Liver (tissue), 3 donors: ENCODE measurements around the gene HCLS1.
"Not testable (repeated sequence)": the region's sequence is repeated elsewhere in the genome, so short reads cannot be mapped to it uniquely, and the experiment has no call there.

Source experiments
- CTCF ChIP-seq: fragments of 150-350 bp; IDR thresholded peaks from 2 replicates; pipeline ENCODE4 v1.5.1; 2017; ENCODE audit warnings: improper control_type of control experiment, low read depth, low read length; ENCODE audit not compliant: missing input control
- EGR1 ChIP-seq, 2 donors: IDR thresholded peaks; 2 replicates each; pipeline ENCODE4 v1.6.1; 2016 to 2018; ENCODE audit warnings: antibody characterized with exemption in 2 of 2, low read depth in 2 of 2
- GABPA ChIP-seq, 2 donors: IDR thresholded peaks in 1 of 2; conservative IDR thresholded peaks in 1 of 2; 2 replicates each; pipeline ENCODE4 v1.6.1; 2016; ENCODE audit warnings: antibody characterized with exemption in 2 of 2, mild to moderate bottlenecking in 1 of 2, moderate library complexity in 1 of 2
- JUND ChIP-seq, 2 donors: IDR thresholded peaks; 2 replicates each; pipeline ENCODE4 v1.6.1; 2016; ENCODE audit warnings: antibody characterized with exemption in 2 of 2
- MAX ChIP-seq: IDR thresholded peaks from 2 replicates; pipeline ENCODE4 v1.6.1; 2016; ENCODE audit warnings: antibody characterized with exemption
- RAD21 ChIP-seq, 2 donors: IDR thresholded peaks; 2 replicates each; pipeline ENCODE4 v1.6.1; 2016; ENCODE audit warnings: antibody characterized with exemption in 2 of 2, mild to moderate bottlenecking in 2 of 2
- REST ChIP-seq: IDR thresholded peaks from 2 replicates; pipeline ENCODE4 v1.6.1; 2016; ENCODE audit warnings: antibody characterized with exemption, mild to moderate bottlenecking
- SP1 ChIP-seq: IDR thresholded peaks from 2 replicates; pipeline ENCODE4 v1.6.1; 2018; ENCODE audit warnings: antibody characterized with exemption, mild to moderate bottlenecking
- TAF1 ChIP-seq: conservative IDR thresholded peaks from 2 replicates; pipeline ENCODE4 v1.6.1; 2016; ENCODE audit warnings: antibody characterized with exemption, mild to moderate bottlenecking
- ZBTB33 ChIP-seq: IDR thresholded peaks from 2 replicates; pipeline ENCODE4 v1.6.1; 2016; ENCODE audit warnings: antibody characterized with exemption
- donor health status: healthy.
- donor health status: healthy.

GRCh38 chr3:121688747-121689146, 28.0 kb upstream of the HCLS1 start:
- TF ChIP-seq CTCF; JUND (IDR thresholded peaks at IDR 0.05); ZBTB33; SP1; GABPA (IDR thresholded peaks at IDR 0.05 in 1 of 2, conservative IDR thresholded peaks at IDR 0.05 in 1 of 2); TAF1; MAX; EGR1 (IDR thresholded peaks at IDR 0.05; ENCODE audit: low read depth in 2 of 2); RAD21 (IDR thresholded peaks at IDR 0.05); REST: not testable (repeated sequence)
